Mesendoderm (in vitro differentiated cells): Measurements from ENCODE around the gene DOCK11.

Source experiments
- DNase-seq: peaks from one replicate; pipeline ENCODE4 v3.0.0; 2013
- H2AK5ac ChIP-seq: 2 replicates; pipeline ENCODE4 v1.6.1; 2013; ENCODE audit warnings: low read length, inconsistent platforms
- H2BK120ac ChIP-seq: 2 replicates; pipeline ENCODE4 v1.6.1; 2013; ENCODE audit warnings: low read depth, mild to moderate bottlenecking, low read length, moderate library complexity, mixed read lengths
- H2BK15ac ChIP-seq: replicated peaks from 2 replicates; pipeline ENCODE4 v1.6.1; 2013; ENCODE audit warnings: low read depth, mild to moderate bottlenecking, moderate library complexity
- H2BK5ac ChIP-seq: 2 replicates; pipeline ENCODE4 v1.6.1; 2013; ENCODE audit warnings: low read length, inconsistent platforms
- H3K18ac ChIP-seq: 2 replicates; pipeline ENCODE4 v1.6.1; 2013; ENCODE audit warnings: mild to moderate bottlenecking, low read length, mixed read lengths
- H3K23ac ChIP-seq: one replicate; pipeline ENCODE4 v1.6.1; 2013; ENCODE audit warnings: low read length
- H3K27ac ChIP-seq: 2 replicates; pipeline ENCODE4 v1.5.1; 2013; ENCODE audit warnings: low read depth, mild to moderate bottlenecking, inconsistent platforms, low read length, moderate library complexity
- H3K27me3 ChIP-seq: 2 replicates; pipeline ENCODE4 v1.6.1; 2013; ENCODE audit warnings: low read length, control low read depth, mild to moderate bottlenecking, inconsistent platforms; ENCODE audit not compliant: insufficient read depth, poor library complexity
- H3K36me3 ChIP-seq: 2 replicates; pipeline ENCODE4 v1.6.1; 2013; ENCODE audit warnings: low read length, inconsistent platforms; ENCODE audit not compliant: control insufficient read depth, insufficient read depth
- H3K4ac ChIP-seq: one replicate; pipeline ENCODE4 v1.6.1; 2013; ENCODE audit warnings: low read depth, mild to moderate bottlenecking, low read length, moderate library complexity
- H3K4me1 ChIP-seq: 2 replicates; pipeline ENCODE4 v1.6.1; 2013; ENCODE audit warnings: low read depth, low read length, inconsistent platforms; ENCODE audit not compliant: control insufficient read depth
- H3K4me2 ChIP-seq: 2 replicates; pipeline ENCODE4 v1.6.1; 2013; ENCODE audit warnings: low read length
- H3K4me3 ChIP-seq: 2 replicates; pipeline ENCODE4 v1.5.1; 2013; ENCODE audit warnings: mild to moderate bottlenecking, low read length
- H3K56ac ChIP-seq: one replicate; pipeline ENCODE4 v1.6.1; 2013; ENCODE audit warnings: low read length
- H3K79me1 ChIP-seq: 2 replicates; pipeline ENCODE4 v1.6.1; 2013; ENCODE audit warnings: low read length, inconsistent platforms
- H3K79me2 ChIP-seq: 2 replicates; pipeline ENCODE4 v1.6.1; 2013; ENCODE audit warnings: mild to moderate bottlenecking, low read length; ENCODE audit not compliant: control insufficient read depth, insufficient read depth
- H3K9ac ChIP-seq: 2 replicates; pipeline ENCODE4 v1.6.1; 2013; ENCODE audit warnings: low read length, inconsistent platforms
- H4K5ac ChIP-seq: one replicate; pipeline ENCODE4 v1.6.1; 2013; ENCODE audit warnings: low read length
- H4K8ac ChIP-seq: one replicate; pipeline ENCODE4 v1.6.1; 2013; ENCODE audit warnings: low read depth, mild to moderate bottlenecking, control low read depth, low read length, moderate library complexity
- WGBS: extraction: QIAGEN DNeasy Blood & Tissue Kit; methylation state at CpG from one replicate; pipeline ENCODE4 v1.1.7; 2013; ENCODE audit warnings: low lambda C conversion rate, missing lambda C conversion rate; ENCODE audit not compliant: insufficient coverage; ENCODE audit errors: extremely low coverage; 5-methylcytosine and 5-hydroxymethylcytosine counted together

Gene DOCK11

DNA sequence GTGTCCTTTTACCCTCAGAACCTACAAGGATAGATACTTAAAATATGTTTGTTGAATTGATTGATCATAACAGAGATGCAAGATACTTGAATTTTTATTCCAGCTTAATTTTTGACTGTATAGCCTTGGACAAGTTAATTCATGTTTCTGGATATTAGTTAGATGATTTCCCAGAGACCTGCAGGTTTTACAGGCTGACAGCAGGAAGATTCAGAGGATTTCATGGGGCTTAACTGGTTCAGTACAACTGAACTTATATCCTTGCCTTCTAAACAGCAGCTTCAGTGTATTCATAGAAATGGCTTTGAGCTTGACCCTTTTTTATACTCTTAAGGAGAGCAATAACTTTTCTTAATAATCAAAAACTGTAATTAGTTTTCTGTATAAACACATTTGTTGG, 169.6 kb downstream of the DOCK11 start:
- Histone ChIP-seq H3K4ac (no peak overlapping the region), H3K4me2 (no peak overlapping the region), H3K27ac (no peak overlapping the region), H3K23ac (no peak overlapping the region), H3K9ac (no peak overlapping the region), H3K18ac (no peak overlapping the region), H3K4me1 (no peaks in the 10 kb centered on the region), H3K4me3 (no peak overlapping the region), H4K8ac (no peak overlapping the region), H3K79me1 (no peaks in the 10 kb centered on the region), H3K56ac (no peak overlapping the region), H3K79me2 (no peaks in the 10 kb centered on the region), H3K36me3 (no peaks in the 10 kb centered on the region), H2BK5ac (no peak overlapping the region), H2AK5ac (no peak overlapping the region), H2BK120ac (no peak overlapping the region), H2BK15ac (no peak overlapping the region), H4K5ac (no peak overlapping the region), H3K27me3 (no peaks in the 10 kb centered on the region)
- no peak for DNase-seq

DNA sequence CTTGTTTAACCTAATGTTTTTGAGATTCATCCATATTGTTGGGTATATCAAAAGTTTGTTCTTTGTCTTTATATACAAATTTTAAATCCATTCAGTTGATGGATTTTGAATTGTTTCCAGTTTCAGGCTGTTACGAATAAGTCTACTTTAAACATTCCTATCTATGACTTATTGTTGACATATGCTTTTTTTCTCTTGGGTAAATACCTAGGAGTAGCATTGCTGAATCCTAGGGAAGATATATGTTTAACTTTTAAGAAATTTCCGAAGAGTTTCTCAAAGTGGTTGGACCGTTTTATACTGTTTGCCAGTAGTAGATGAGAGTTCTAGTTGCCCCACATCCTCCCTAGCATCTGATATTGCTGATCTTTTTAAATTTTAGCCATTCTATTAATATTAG, 170.9 kb downstream of the DOCK11 start:
- WGBS, result no CpG with 5 or more reads among the region's 3 CpGs

GRCh38 chrX:118669435-118669834, 173.8 kb downstream of the DOCK11 start:
- Histone ChIP-seq H3K4me3 (no peak overlapping the region), H2BK120ac (no peak overlapping the region), H3K56ac (no peak overlapping the region), H4K5ac (no peak overlapping the region), H3K18ac (no peak overlapping the region), H3K27ac (no peak overlapping the region), H3K23ac (no peak overlapping the region), H3K4me2 (no peak overlapping the region), H3K9ac (no peak overlapping the region), H3K36me3 (no peaks in the 10 kb centered on the region), H3K79me2 (no peaks in the 10 kb centered on the region), H3K79me1 (no peaks in the 10 kb centered on the region), H3K27me3 (no peaks in the 10 kb centered on the region), H3K4ac (no peak overlapping the region), H2AK5ac (no peak overlapping the region), H2BK5ac (no peak overlapping the region), H4K8ac (no peak overlapping the region), H3K4me1 (no peaks in the 10 kb centered on the region), H2BK15ac (no peak overlapping the region)
- no CpG with 5 or more reads among the region's 4 CpGs for WGBS
- no peak for DNase-seq

More for the DNA sequence above, 170.9 kb downstream of the DOCK11 start:
- H3K56ac ChIP-seq, result no peak overlapping the region
- H3K4me1 ChIP-seq, result no peaks in the 10 kb centered on the region
- H3K27me3 ChIP-seq, result no peaks in the 10 kb centered on the region
- H2BK120ac ChIP-seq, result no peak overlapping the region
- H3K23ac ChIP-seq, result no peak overlapping the region
- H3K4me3 ChIP-seq, result no peak overlapping the region
- H3K4ac ChIP-seq, result no peak overlapping the region
- no peaks in the 10 kb centered on the region for H3K79me1 ChIP-seq
- no peak overlapping the region for H3K27ac ChIP-seq
- no peak overlapping the region for H2BK15ac ChIP-seq
- H2AK5ac ChIP-seq, result no peak overlapping the region
- H4K8ac ChIP-seq, result no peak overlapping the region
- H3K18ac ChIP-seq, result no peak overlapping the region
- DNase-seq, result no peak
- no peak overlapping the region for H2BK5ac ChIP-seq
- no peaks in the 10 kb centered on the region for H3K79me2 ChIP-seq
- no peaks in the 10 kb centered on the region for H3K36me3 ChIP-seq
- no peak overlapping the region for H3K4me2 ChIP-seq
- H4K5ac ChIP-seq, result no peak overlapping the region
- H3K9ac ChIP-seq, result no peak overlapping the region

DNA sequence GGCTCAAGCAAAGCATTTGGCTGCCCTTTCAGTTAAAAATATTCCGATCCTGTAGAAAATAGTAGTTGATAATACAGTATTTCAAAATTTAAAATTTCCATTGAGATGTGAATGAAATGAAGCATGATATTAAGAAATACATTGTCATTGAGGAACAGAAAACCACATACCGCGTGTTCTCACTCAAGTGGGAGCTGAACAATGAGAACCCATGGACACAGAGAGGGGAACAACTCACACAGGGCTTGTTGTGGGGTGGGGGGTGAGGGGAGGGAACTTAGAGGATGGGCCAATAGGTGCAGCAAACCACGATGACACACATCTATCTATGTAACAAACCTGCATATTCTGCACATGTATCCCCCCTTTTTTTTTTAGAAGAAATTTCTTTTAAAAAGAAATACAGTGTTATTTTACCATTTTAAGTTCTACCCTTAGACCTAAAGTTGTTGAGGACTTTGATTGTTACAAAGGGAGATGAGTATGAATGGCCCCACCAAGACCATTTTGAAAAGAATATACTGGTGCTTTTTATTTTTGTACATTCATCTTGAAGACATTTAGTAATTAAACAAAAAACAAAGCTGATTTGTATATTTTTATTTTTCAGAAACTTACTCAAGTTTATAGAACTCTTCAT, 179.8 kb downstream of the DOCK11 start:
- H2BK5ac ChIP-seq, result no peak overlapping the region
- H2AK5ac ChIP-seq, result no peak overlapping the region
- no peak overlapping the region for H3K27ac ChIP-seq
- H3K4me2 ChIP-seq, result no peak overlapping the region
- no peak overlapping the region for H3K56ac ChIP-seq
- no peak overlapping the region for H2BK120ac ChIP-seq
- no peak overlapping the region for H3K4ac ChIP-seq
- H3K36me3 ChIP-seq, result no peaks in the 10 kb centered on the region
- H3K23ac ChIP-seq, result no peak overlapping the region
- no peaks in the 10 kb centered on the region for H3K27me3 ChIP-seq
- H4K8ac ChIP-seq, result no peak overlapping the region
- H3K79me1 ChIP-seq, result no peaks in the 10 kb centered on the region
- no peaks in the 10 kb centered on the region for H3K4me1 ChIP-seq
- H2BK15ac ChIP-seq, result no peak overlapping the region
- WGBS, result no CpG with 5 or more reads among the region's 4 CpGs
- no peaks in the 10 kb centered on the region for H3K79me2 ChIP-seq
- no peak overlapping the region for H4K5ac ChIP-seq
- no peak overlapping the region for H3K9ac ChIP-seq
- H3K4me3 ChIP-seq, result no peak overlapping the region
- DNase-seq, result no peak
- no peak overlapping the region for H3K18ac ChIP-seq

DNA sequence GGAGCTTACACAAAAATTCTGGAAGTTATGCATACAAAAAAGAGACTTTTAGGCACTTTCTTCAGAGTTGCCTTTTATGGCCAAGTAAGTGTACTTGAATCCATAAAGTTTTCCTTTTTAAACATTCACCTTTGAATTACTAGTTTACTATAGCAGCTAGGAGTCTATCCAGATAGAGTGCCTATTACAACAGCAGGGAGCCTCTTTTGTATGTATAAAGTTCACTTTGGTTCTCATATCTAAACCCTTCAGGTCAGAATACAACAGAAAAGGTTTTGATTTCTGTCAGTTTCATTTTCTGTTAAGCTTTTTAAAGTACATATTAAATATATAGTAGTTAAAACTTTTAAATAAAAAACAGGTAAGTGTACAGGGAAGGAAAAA, 180.3 kb downstream of the DOCK11 start:
- no peaks in the 10 kb centered on the region for H3K79me1 ChIP-seq
- no peak overlapping the region for H4K5ac ChIP-seq
- no peak overlapping the region for H2AK5ac ChIP-seq
- H2BK15ac ChIP-seq, result no peak overlapping the region
- no peak overlapping the region for H3K56ac ChIP-seq
- no peak overlapping the region for H3K4me3 ChIP-seq
- no peak overlapping the region for H4K8ac ChIP-seq
- H2BK120ac ChIP-seq, result no peak overlapping the region
- DNase-seq, result no peak
- H3K27ac ChIP-seq, result no peak overlapping the region
- no peak overlapping the region for H2BK5ac ChIP-seq
- no peaks in the 10 kb centered on the region for H3K79me2 ChIP-seq
- H3K23ac ChIP-seq, result no peak overlapping the region
- no peaks in the 10 kb centered on the region for H3K36me3 ChIP-seq
- H3K18ac ChIP-seq, result no peak overlapping the region
- H3K4me1 ChIP-seq, result no peaks in the 10 kb centered on the region
- no peak overlapping the region for H3K9ac ChIP-seq
- H3K27me3 ChIP-seq, result no peaks in the 10 kb centered on the region
- no peak overlapping the region for H3K4me2 ChIP-seq
- no peak overlapping the region for H3K4ac ChIP-seq

DNA sequence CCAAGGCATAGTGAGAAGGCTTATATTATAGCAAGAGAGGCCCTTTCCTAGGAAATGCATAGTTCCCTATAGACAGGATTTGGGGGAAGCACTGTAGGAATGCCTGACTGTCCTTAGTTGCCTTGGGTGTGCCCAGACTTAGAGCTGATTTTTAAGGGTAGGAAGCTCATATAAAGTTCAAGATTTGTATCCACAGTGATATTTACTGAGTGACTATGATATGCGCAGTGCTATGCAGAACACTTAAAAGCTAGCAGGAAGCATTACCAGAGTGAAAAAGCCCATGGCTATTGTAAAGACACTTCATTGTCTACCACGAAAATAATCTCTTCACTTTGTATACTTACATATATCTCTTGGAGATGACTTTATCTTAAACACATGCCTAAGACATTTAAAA, 181.7 kb downstream of the DOCK11 start:
- DNase-seq, result no peak
- WGBS, result no CpG with 5 or more reads among the region's 2 CpGs

More for the DNA sequence above, 181.7 kb downstream of the DOCK11 start:
- Histone ChIP-seq H2AK5ac (no peak overlapping the region), H3K79me1 (no peaks in the 10 kb centered on the region), H4K5ac (no peak overlapping the region), H2BK15ac (no peak overlapping the region), H3K27me3 (no peaks in the 10 kb centered on the region), H3K36me3 (no peaks in the 10 kb centered on the region), H2BK5ac (no peak overlapping the region), H3K9ac (no peak overlapping the region), H3K4ac (no peak overlapping the region), H3K4me3 (no peak overlapping the region), H3K27ac (no peak overlapping the region), H3K18ac (no peak overlapping the region), H4K8ac (no peak overlapping the region), H3K4me1 (no peaks in the 10 kb centered on the region), H3K23ac (no peak overlapping the region), H3K56ac (no peak overlapping the region), H3K79me2 (no peaks in the 10 kb centered on the region), H3K4me2 (no peak overlapping the region), H2BK120ac (no peak overlapping the region)
